Hematopoietic multipotent progenitor cell treated with erythropoietin and hydrocortisone succinate and interleukin-3 and kit ligand, for 17 days (in vitro differentiated cells): ENCODE results near the gene TSPAN14.
"Not testable (repeated sequence)": the region's sequence is repeated elsewhere in the genome, so short reads cannot be mapped to it uniquely, and the experiment has no call there.

ENCODE experiments used
- DNase-seq: peaks from one replicate; pipeline ENCODE4 v3.0.0-alpha.2; 2015; ENCODE audit warnings: low spot score

Gene TSPAN14

DNA sequence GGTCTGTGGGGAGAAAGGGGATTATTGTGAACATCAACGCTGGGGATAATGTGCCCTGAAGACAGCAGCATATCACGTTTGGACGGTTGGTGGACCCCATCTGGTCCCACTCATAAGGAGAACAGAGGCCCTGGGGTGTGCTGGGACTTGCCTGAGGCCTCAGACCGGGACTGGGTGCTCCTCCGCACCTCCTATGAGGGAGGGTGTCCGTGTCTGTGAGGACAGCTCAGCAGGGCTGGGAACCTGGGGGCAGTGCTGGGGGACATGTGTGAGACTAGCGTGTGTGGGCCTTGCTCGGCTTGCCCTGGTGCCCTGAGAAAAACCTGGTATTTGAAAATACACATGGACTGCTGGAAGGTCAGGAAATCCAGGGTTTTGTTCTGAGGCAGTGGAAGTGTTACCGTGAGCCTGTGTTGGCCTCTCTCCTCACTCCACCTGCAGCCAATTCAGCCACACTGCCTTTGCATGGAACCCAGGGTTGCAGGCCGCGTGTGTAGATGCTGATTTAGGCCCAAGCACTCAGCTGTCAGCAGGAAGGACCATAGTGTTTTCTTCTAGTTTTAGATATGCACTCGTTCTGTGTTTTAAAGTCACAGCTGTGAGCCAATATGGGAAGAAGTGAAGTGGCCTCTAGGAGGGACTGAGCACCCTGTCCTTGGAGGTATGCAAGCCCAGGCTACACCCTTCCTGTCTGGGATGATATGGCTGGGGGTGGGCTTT lies 70.2 kb downstream of the TSPAN14 start:
- no peak for DNase-seq

GRCh38 chr10:80526218-80526617 lies 72.1 kb downstream of the TSPAN14 start:
- DNase-seq: no peak

GRCh38 chr10:80526742-80527141 lies 72.6 kb downstream of the TSPAN14 start:
- no peak for DNase-seq

DNA sequence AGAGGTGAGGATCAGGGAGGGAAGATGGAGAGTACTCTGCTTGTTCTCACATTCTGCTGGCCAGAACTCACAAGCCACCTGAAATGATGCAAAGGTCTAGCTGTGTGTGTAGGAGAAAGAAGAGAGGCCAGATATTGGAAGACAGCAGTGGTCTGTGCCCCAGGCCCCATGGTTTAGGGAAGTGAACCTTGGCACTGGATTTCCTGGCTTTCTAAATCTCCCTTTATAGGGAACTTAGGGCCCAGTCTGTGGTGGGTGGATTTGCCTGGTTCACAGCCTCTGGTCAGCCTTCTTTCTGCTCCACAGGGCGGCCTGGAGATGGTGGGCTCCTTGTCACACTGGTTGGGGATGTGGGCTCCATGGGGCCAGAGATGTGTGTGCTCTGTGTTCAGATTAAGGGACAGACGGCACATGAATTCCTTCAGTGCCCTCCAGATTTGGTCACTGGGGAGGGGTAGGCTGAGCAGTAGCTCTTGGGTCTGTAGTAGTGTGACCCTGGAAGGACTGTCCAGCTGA lies 74.1 kb downstream of the TSPAN14 start:
- no peak for DNase-seq

- no peak for DNase-seq
Observed at GRCh38 chr10:80528901-80529300, 74.8 kb downstream of the TSPAN14 start.

DNA sequence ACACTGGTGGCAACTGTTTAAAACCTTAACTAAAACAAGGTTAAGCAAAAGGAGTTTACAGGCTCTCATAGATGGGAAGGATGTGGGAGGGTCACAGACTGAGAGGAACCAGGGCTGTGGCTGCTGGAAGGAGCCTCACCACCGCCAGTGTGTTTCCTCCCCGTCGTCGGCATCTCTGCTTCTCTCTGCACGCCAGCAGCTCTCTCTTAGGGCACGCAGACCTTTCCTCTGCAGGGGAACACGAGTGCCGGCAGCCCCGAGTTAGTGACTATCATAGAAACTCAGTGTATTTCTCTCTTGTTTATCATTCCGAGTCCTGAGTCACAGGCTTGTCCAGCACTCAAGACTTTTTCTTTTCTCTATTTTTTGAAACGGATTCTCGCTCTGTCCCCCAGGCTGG lies 75.5 kb downstream of the TSPAN14 start:
- no peak for DNase-seq

DNA sequence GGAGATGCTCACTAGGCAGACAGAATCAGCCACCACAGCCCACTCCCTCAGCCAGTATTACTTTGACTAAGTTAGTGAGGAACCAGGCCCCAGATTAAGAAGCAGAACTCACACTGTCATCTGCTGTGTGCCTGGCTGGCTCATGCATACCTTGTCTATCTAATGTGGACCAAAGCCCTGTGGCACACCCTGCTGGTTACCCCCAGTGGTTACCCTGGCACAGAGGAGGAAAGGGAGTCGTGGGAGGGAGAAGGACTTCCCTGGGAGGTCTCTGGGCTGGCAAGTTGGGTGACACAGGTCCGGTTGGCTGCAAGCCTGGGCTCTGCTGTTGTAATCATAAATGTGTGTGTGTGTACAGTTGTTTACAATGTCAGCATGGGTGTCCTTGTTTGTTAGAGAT lies 76.1 kb downstream of the TSPAN14 start:
- DNase-seq: peak; percentile 12

- no peak for DNase-seq
Observed at GRCh38 chr10:80530816-80531215, 76.7 kb downstream of the TSPAN14 start.

GRCh38 chr10:80532571-80532970 lies 78.5 kb downstream of the TSPAN14 start:
- no peak for DNase-seq

GRCh38 chr10:80534059-80534458 lies 79.9 kb downstream of the TSPAN14 start:
- DNase-seq: not testable (repeated sequence)

DNA sequence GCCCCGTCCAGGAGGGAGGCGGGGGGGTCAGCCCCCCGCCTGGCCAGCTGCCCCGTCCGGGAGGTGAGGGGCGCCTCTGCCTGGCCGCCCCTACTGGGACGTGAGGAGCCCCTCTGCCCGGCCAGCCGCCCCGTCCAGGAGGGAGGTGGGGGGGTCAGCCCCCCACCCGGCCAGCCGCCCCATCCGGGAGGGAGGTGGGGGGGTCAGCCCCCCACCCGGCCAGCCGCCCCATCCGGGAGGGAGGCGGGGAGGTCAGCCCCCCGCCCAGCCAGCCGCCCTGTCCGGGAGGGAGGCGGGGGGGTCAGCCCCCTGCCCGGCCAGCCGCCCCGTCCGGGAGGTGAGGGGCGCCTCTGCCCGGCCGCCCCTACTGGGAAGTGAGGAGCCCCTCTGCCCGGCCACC lies 80.5 kb downstream of the TSPAN14 start:
- DNase-seq: not testable (repeated sequence)

GRCh38 chr10:80535671-80536360 lies 81.7 kb downstream of the TSPAN14 start:
- DNase-seq: peak; percentile 43

- DNase-seq: no peak
Observed at GRCh38 chr10:80536361-80536835, 82.3 kb downstream of the TSPAN14 start.

DNA sequence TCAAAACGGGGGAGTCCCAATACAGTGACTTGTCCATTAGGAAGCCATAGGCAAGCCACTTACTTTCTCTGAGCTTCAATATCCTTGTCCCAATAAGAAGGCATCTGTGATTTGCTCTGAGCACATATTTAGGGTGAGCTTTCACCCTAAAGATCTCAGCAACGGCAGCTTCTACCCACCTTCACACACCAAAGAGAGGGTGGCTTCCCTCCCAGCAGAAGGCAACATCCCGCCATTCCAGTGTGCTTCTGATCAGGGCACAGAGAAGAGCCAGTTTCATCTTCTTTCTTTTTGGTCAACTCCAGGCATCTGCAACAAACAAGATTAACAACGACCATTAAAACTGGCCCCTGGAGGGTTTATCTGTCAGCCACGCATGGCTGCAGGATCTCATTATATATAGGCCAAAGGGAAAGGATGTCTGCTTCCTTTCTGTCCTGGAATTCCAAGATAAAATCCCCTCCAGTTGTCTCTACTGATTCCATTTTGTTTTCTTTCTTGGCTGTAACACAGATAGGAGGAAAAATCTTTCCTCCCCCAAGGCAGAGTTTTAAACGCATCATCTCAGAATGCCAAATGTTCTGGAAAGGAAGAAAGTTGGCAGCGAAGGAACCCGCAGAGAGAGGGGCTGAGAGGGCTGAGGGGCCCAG lies 83.1 kb downstream of the TSPAN14 start:
- no peak for DNase-seq

GRCh38 chr10:80537736-80538480 lies 83.8 kb downstream of the TSPAN14 start, which contains the start of gene SH2D4B:
TSS of gene SH2D4B (plus strand) at chr10:80537902. CDS start at chr10:80538332, 430 bp downstream.
- DNase-seq: no peak

- DNase-seq: no peak
Observed at GRCh38 chr10:80538481-80539185, 84.5 kb downstream of the TSPAN14 start.

DNA sequence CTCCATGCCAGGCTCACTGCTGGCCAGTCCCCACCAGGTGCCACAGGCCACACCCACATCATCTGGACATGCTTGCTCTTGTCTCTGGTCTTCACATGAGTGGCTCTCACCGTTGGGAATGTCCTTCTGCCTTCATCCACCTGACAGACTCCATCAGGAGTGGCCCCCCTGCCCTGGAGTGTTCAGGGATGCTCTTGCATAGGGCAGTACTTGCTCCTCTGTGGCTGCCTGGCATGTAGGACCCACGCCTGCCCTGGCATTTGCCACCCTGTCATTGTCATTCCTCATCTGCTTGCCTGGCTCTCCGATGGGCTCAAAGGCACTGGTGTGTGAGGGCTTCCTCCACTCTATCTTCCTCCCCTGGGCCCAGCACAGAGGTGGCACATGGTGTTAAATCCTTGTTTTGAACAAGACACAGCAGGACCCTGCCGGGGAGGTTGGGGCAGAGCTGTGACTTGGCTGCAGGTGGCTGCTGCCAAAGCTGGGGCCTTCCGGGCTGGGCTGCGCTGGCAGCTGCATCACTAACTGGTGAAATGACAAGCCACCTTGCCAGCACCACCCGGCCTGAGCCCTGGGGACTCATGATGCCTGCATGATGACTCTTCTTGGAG lies 85.4 kb downstream of the TSPAN14 start:
- no peak for DNase-seq

DNA sequence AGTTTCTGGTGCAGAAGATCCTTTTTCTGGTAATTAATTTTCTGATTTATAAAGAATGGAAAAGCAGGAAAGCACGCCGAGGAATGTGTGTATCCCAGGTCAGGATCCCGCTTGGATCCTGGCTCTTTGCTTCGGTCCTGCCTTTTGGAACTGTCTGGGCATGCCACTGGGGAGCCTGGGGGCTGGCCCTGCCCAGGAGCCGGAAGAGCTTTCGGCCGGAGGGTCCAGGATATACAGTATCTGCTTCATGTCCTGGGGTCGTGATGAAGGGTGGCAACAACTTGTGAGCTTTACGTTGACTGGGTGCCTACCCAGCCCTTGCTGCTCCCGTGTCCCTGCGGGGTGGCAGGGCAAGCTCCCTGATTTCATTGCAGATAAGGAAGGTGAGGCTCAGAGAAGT lies 86.0 kb downstream of the TSPAN14 start:
- no peak for DNase-seq

DNA sequence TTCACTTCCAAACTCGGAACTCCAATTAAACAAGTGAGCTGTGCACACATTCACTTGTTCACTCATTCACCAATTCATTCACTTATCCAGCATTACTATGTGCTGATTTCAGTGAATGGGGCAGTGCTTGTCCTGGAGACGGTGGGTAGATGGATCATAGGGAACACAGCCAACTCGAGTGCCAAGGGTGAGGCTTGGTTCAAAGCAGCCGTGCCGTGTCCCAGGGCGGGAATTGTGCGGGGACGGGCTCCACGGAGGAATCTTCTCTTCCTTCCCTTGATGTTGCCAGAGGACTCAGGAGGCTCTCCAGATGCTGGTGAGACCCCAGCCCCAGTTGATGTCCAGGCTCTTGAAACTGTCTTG lies 86.5 kb downstream of the TSPAN14 start:
- DNase-seq: no peak

DNA sequence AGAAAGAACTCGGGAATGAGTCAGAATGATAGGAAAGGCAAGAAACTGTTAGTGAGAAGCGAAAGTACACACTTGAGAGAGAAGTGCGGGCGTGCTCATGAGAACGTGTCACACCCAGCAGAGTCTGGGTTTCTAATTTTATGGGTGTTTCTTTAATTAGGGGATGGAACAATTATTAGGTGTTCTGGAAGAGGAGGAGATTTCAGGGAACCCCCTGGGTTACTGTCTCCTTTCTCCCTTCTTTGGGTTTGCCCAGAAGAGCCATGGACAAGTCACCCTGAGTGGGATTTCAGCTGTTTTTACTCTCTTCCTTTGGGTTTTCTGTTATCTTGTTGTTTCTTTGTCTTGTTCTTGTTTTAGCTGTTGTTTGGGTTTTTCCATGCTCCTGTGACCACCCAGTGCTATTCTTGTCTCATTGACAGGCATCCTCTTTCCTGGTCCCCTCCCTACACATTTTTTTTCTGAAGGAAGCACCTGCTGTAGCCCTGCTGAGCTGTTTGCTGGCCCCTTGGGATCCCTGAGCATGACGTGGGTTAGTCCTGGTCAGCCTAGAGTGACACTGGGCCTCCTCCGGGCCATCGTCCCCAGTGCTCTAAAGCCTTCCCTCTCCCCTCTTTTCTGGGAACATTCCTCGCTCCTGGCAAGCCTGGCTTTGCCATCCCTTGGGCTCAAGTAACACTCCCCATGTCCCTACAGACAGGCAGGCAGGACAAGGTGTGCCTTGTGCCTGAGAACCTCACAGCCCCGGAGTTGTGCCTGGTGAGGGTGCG lies 87.1 kb downstream of the TSPAN14 start:
- no peak for DNase-seq
